Endodermal cell (in vitro differentiated cells): ENCODE data around the gene GPATCH1. TPM values are rescaled to one million over a fixed set of nuclear protein-coding genes. Genes with fewer than 3 reads are reported as not detected.

Source experiments
- DNase-seq: peaks from one replicate; pipeline ENCODE4 v3.0.0-alpha.2; 2017
- H3K27ac ChIP-seq: 2 replicates; pipeline ENCODE4 v1.5.1; 2013; ENCODE audit warnings: mild to moderate bottlenecking, low read depth, low read length, moderate library complexity
- H3K27me3 ChIP-seq: 2 replicates; pipeline ENCODE4 v1.6.1; 2013; ENCODE audit warnings: mild to moderate bottlenecking, low read length, moderate library complexity; ENCODE audit not compliant: insufficient read depth, control insufficient read depth, poor library complexity, severe bottlenecking
- H3K36me3 ChIP-seq: 2 replicates; pipeline ENCODE4 v1.7.0; 2013; ENCODE audit warnings: mild to moderate bottlenecking, low read length, moderate library complexity; ENCODE audit not compliant: control insufficient read depth, insufficient read depth
- H3K4me1 ChIP-seq: one replicate; pipeline ENCODE4 v1.7.0; 2013; ENCODE audit warnings: low read length; ENCODE audit not compliant: control insufficient read depth, insufficient read depth
- H3K4me3 ChIP-seq: 2 replicates; pipeline ENCODE4 v1.5.1; 2013; ENCODE audit warnings: mild to moderate bottlenecking, low read length, moderate library complexity
- H3K9ac ChIP-seq: 2 replicates; pipeline ENCODE4 v1.6.1; 2013; ENCODE audit warnings: mild to moderate bottlenecking, low read length, moderate library complexity; ENCODE audit not compliant: poor library complexity, severe bottlenecking; ENCODE audit errors: extremely low read depth
- H3K9me3 ChIP-seq: 2 replicates; pipeline ENCODE4 v1.6.1; 2013; ENCODE audit warnings: mild to moderate bottlenecking, low read length, moderate library complexity; ENCODE audit not compliant: control insufficient read depth
- H3K27ac Mint-ChIP-seq: 2 replicates; pipeline ENCODE4 v1.8.0; 2020; ENCODE audit warnings: mixed read lengths
- H3K27me3 Mint-ChIP-seq: 2 replicates; pipeline ENCODE4 v1.8.0; 2021; ENCODE audit warnings: mild to moderate bottlenecking, mixed read lengths; ENCODE audit not compliant: insufficient read depth
- H3K36me3 Mint-ChIP-seq: 2 replicates; pipeline ENCODE4 v1.8.0; 2020; ENCODE audit warnings: low read depth, mixed read lengths
- H3K4me1 Mint-ChIP-seq: 2 replicates; pipeline ENCODE4 v1.8.0; 2020; ENCODE audit warnings: mixed read lengths
- H3K4me3 Mint-ChIP-seq: 2 replicates; pipeline ENCODE4 v1.8.0; 2020; ENCODE audit warnings: mild to moderate bottlenecking, moderate library complexity, mixed read lengths
- H3K9me3 Mint-ChIP-seq: 2 replicates; pipeline ENCODE4 v1.8.0; 2020; ENCODE audit warnings: mild to moderate bottlenecking, mixed read lengths
- CTCF ChIP-seq: fragments of 200-600 bp; sonication (generic); conservative IDR thresholded peaks from 2 replicates; pipeline ENCODE4 v1.5.0; 2021; ENCODE audit warnings: antibody characterized with exemption, mild to moderate bottlenecking
- WGBS, 2 experiments: methylation state at CpG; one replicate each; pipeline versions ENCODE4 v1.1.5 to v1.1.7; 2013; ENCODE audit warnings: missing lambda C conversion rate in 2 of 2, mixed read lengths in 1 of 2; ENCODE audit not compliant: insufficient coverage in 1 of 2, insufficient read length in 1 of 2; 5-methylcytosine and 5-hydroxymethylcytosine counted together
- total RNA-seq, 2 donors: library from RNA; stranded (reverse); fragmentation: NEBNext Ultra II Directional in 1 of 2; extraction: Animal tissue kit (Norgen Biotek cat#: 25700) in 1 of 2; gene quantifications; 2 replicates in 1 of 2; 3 replicates in 1 of 2; pipeline ENCODE4 v1.2.1, GENCODE V29; 2021

The GPATCH1 gene
- total RNA-seq, 2 donors from 2014 or later: 10.1 to 11.2 TPM

DNA sequence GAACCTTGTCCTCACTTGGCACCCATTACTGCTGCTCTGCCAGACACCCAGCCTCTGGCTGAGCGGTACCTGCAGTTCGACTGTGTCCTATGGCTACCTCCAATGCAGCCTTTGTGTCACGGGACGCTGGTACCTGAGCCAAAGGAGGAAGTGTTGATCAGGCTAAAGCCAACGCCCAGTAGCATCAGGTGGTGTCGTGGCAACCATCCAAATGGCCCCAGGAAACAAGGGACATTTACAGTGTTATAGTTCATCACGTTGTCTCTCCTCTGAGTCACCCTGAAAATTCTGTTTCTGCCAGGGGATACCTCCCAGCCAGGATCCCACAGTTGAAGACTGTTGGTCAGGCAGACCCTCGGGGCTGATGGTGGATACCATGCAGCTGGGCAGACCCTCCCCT, 26.4 kb upstream of the GPATCH1 start:
- no peaks in the 10 kb centered on the region for H3K27me3 Mint-ChIP-seq
- no peak overlapping the region for H3K27ac ChIP-seq
- WGBS, 2 experiments: 95 to 97% methylated on average over 5 to 8 of the region's 8 CpGs

DNA sequence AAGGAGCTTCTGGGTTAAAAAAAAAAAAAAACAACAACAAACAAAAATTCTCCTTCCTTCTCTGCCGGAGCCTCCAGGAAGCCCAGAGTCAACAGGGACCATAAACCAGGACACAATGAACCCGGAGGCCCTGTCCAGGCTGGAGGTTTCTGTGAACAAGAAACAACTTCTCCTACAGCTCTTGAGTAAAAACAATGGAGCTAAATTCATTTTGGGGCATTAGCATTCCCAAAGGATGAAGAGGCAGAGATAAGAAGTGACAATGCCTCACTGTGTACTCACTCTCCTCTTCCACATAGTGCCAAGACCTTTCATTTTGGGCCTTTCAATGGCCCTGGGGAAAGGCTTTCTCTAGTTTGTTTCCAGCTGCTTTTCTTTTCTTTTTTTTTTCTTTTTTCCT, 25.3 kb upstream of the GPATCH1 start:
- Mint-ChIP-seq H3K4me3 (no peak overlapping the region), H3K27ac (peak overlapping the region; percentile 69), H3K27me3 (no peaks in the 10 kb centered on the region), H3K4me1 (peaks cover 29% of the 10 kb centered on the region), H3K9me3 (no peaks in the 10 kb centered on the region), H3K36me3 (peaks cover 38% of the 10 kb centered on the region)
- H3K4me1 ChIP-seq: peaks cover 9% of the 10 kb centered on the region
- H3K9me3 ChIP-seq: no peaks in the 10 kb centered on the region
- H3K9ac ChIP-seq: peak overlapping the region; percentile 17
- peak overlapping the region; percentile 67 for H3K27ac ChIP-seq
- H3K4me3 ChIP-seq: peak overlapping the region; percentile 69
- WGBS, 2 experiments: 49% methylated on average over 2 of the region's 2 CpGs; no CpG with 5 or more reads in 1 of the 2 experiments
- H3K27me3 ChIP-seq: no peaks in the 10 kb centered on the region
- peak; percentile 47 for DNase-seq
- no peak for TF ChIP-seq CTCF
- H3K36me3 ChIP-seq: peaks cover 40% of the 10 kb centered on the region

More for the DNA sequence above, 26.4 kb upstream of the GPATCH1 start:
- no peak overlapping the region for H3K4me3 Mint-ChIP-seq
- peaks cover 40% of the 10 kb centered on the region for H3K36me3 Mint-ChIP-seq
- no peak overlapping the region for H3K4me3 ChIP-seq
- H3K4me1 ChIP-seq: peaks cover 9% of the 10 kb centered on the region
- no peaks in the 10 kb centered on the region for H3K9me3 ChIP-seq
- H3K27ac Mint-ChIP-seq: no peak overlapping the region
- TF ChIP-seq CTCF: no peak
- peaks cover 46% of the 10 kb centered on the region for H3K36me3 ChIP-seq
- H3K9me3 Mint-ChIP-seq: no peaks in the 10 kb centered on the region
- H3K9ac ChIP-seq: no peak overlapping the region
- peaks cover 20% of the 10 kb centered on the region for H3K4me1 Mint-ChIP-seq
- no peak for DNase-seq
- no peaks in the 10 kb centered on the region for H3K27me3 ChIP-seq

GRCh38 chr19:33060586-33060985, 20.4 kb upstream of the GPATCH1 start:
- DNase-seq: no peak
- H3K9ac ChIP-seq: no peak overlapping the region
- 77 to 92% methylated on average over 3 to 5 of the region's 5 CpGs for WGBS, 2 experiments
- H3K27ac ChIP-seq: no peak overlapping the region
- peaks cover 24% of the 10 kb centered on the region for H3K4me1 Mint-ChIP-seq
- peaks cover 15% of the 10 kb centered on the region for H3K36me3 Mint-ChIP-seq
- peaks cover 3% of the 10 kb centered on the region for H3K27me3 Mint-ChIP-seq
- no peaks in the 10 kb centered on the region for H3K9me3 Mint-ChIP-seq
- H3K36me3 ChIP-seq: peaks cover 10% of the 10 kb centered on the region
- no peaks in the 10 kb centered on the region for H3K9me3 ChIP-seq
- H3K4me1 ChIP-seq: no peaks in the 10 kb centered on the region
- no peaks in the 10 kb centered on the region for H3K27me3 ChIP-seq
- no peak overlapping the region for H3K4me3 ChIP-seq
- no peak overlapping the region for H3K27ac Mint-ChIP-seq
- H3K4me3 Mint-ChIP-seq: no peak overlapping the region
- no peak for TF ChIP-seq CTCF
